Loucy (cell line): ENCODE measurements around the gene MORC4.

Experiments
- H2AFZ ChIP-seq: fragments of 200-600 bp; sonication (generic); 2 replicates; pipeline ENCODE4 v1.6.0; 2016; ENCODE audit warnings: antibody characterized with exemption, mild to moderate bottlenecking, low read length, moderate library complexity
- H3F3A ChIP-seq: fragments of 200-600 bp; 2 replicates; pipeline ENCODE4 v1.6.0; 2016; ENCODE audit warnings: antibody characterized with exemption, low read depth, mild to moderate bottlenecking
- H3K27me3 ChIP-seq: fragments of 200-600 bp; sonication (generic); 2 replicates; pipeline ENCODE4 v1.6.1; 2014; ENCODE audit warnings: low read length, mild to moderate bottlenecking; ENCODE audit not compliant: insufficient read depth, poor library complexity, severe bottlenecking
- H3K36me3 ChIP-seq: fragments of 200-600 bp; sonication (generic); 2 replicates; pipeline ENCODE4 v1.6.1; 2016; ENCODE audit warnings: low read length; ENCODE audit not compliant: insufficient read depth
- H3K4me1 ChIP-seq: fragments of 200-600 bp; sonication (generic); 2 replicates; pipeline ENCODE4 v1.5.1; 2014; ENCODE audit warnings: low read length, mild to moderate bottlenecking; ENCODE audit not compliant: insufficient read depth, poor library complexity, severe bottlenecking
- H3K4me2 ChIP-seq: fragments of 200-600 bp; sonication (generic); 2 replicates; pipeline ENCODE4 v1.6.0; 2014; ENCODE audit warnings: antibody characterized with exemption, low read length, low read depth, mild to moderate bottlenecking; ENCODE audit not compliant: poor library complexity, severe bottlenecking
- H3K4me3 ChIP-seq: fragments of 200-600 bp; sonication (generic); 2 replicates; pipeline ENCODE4 v1.5.1; 2014; ENCODE audit warnings: low read length, mild to moderate bottlenecking, mixed read lengths; ENCODE audit not compliant: poor library complexity, severe bottlenecking
- H3K79me2 ChIP-seq: fragments of 200-600 bp; sonication (generic); 2 replicates; pipeline ENCODE4 v1.6.1; 2014; ENCODE audit warnings: low read length; ENCODE audit not compliant: insufficient read depth
- H3K9ac ChIP-seq: fragments of 200-600 bp; sonication (generic); 2 replicates; pipeline ENCODE4 v1.6.0; 2014; ENCODE audit warnings: mild to moderate bottlenecking, low read depth, low read length, moderate library complexity; ENCODE audit not compliant: poor library complexity, severe bottlenecking
- H3K9me2 ChIP-seq: fragments of 200-600 bp; sonication (generic); replicated peaks from 2 replicates; pipeline ENCODE4 v1.6.1; 2016; ENCODE audit warnings: low read depth, low read length, mixed read lengths
- H3K9me3 ChIP-seq: fragments of 200-600 bp; sonication (generic); 2 replicates; pipeline ENCODE4 v1.6.1; 2014; ENCODE audit warnings: mild to moderate bottlenecking, antibody characterized with exemption, low read length, low read depth; ENCODE audit not compliant: insufficient read depth
- H4K20me1 ChIP-seq: fragments of 200-600 bp; sonication (generic); 2 replicates; pipeline ENCODE4 v1.6.0; 2014; ENCODE audit warnings: antibody characterized with exemption, low read length, mild to moderate bottlenecking; ENCODE audit not compliant: insufficient read depth, poor library complexity, severe bottlenecking
- CTCF ChIP-seq: fragments of 200-600 bp; sonication (generic); conservative IDR thresholded peaks from 2 replicates; pipeline ENCODE4 v1.5.1; 2014; ENCODE audit warnings: mild to moderate bottlenecking, antibody characterized with exemption, low read length
- EZH2phosphoT487 ChIP-seq: fragments of 200-600 bp; IDR thresholded peaks from 2 replicates; pipeline ENCODE4 v1.6.1; 2018; ENCODE audit warnings: antibody characterized with exemption, mild to moderate bottlenecking, moderate library complexity, borderline replicate concordance

The MORC4 gene

GRCh38 chrX:106999002-106999975 lies 723 bp downstream of the MORC4 start:
- Histone ChIP-seq H3K9ac (peak overlapping the region; percentile 55), H4K20me1 (no peaks in the 10 kb centered on the region), H3K36me3 (no peaks in the 10 kb centered on the region), H3K27me3 (no peaks in the 10 kb centered on the region), H3K4me3 (peak overlapping the region; percentile 78), H3F3A (no peaks in the 10 kb centered on the region), H3K4me1 (peaks cover 11% of the 10 kb centered on the region), H3K4me2 (peak overlapping the region; percentile 87), H3K79me2 (no peaks in the 10 kb centered on the region), H3K9me3 (no peaks in the 10 kb centered on the region), H2AFZ (peak overlapping the region; percentile 84), H3K9me2 (no peaks in the 10 kb centered on the region)
- TF ChIP-seq CTCF (peak; percentile 63), EZH2phosphoT487 (no peak)

GRCh38 chrX:106997611-106998010 lies 2.4 kb downstream of the MORC4 start:
- Histone ChIP-seq H3K9me3 (no peaks in the 10 kb centered on the region), H3K79me2 (no peaks in the 10 kb centered on the region), H3F3A (no peaks in the 10 kb centered on the region), H4K20me1 (no peaks in the 10 kb centered on the region), H3K9me2 (no peaks in the 10 kb centered on the region), H3K27me3 (no peaks in the 10 kb centered on the region), H3K4me3 (no peak overlapping the region), H3K4me1 (peaks cover 11% of the 10 kb centered on the region), H3K9ac (no peak overlapping the region), H2AFZ (no peak overlapping the region), H3K36me3 (no peaks in the 10 kb centered on the region), H3K4me2 (no peak overlapping the region)
- no peak for TF ChIP-seq EZH2phosphoT487
- TF ChIP-seq CTCF, result no peak

GRCh38 chrX:106995678-106996077 lies 4.3 kb downstream of the MORC4 start:
- TF ChIP-seq EZH2phosphoT487, result no peak
- H3K79me2 ChIP-seq, result no peaks in the 10 kb centered on the region
- no peak overlapping the region for H3K4me3 ChIP-seq
- H4K20me1 ChIP-seq, result no peaks in the 10 kb centered on the region
- H3K9me2 ChIP-seq, result no peaks in the 10 kb centered on the region
- peaks cover 11% of the 10 kb centered on the region for H3K4me1 ChIP-seq
- no peaks in the 10 kb centered on the region for H3K9me3 ChIP-seq
- H2AFZ ChIP-seq, result no peak overlapping the region
- H3K27me3 ChIP-seq, result no peaks in the 10 kb centered on the region
- H3K9ac ChIP-seq, result no peak overlapping the region
- no peak overlapping the region for H3K4me2 ChIP-seq
- H3K36me3 ChIP-seq, result no peaks in the 10 kb centered on the region
- no peaks in the 10 kb centered on the region for H3F3A ChIP-seq
